Breast epithelium (tissue), 4 donors: ENCODE results near the gene GDF10. TPM values are rescaled to one million over a fixed set of nuclear protein-coding genes. Genes with fewer than 3 reads are reported as not detected.

Source experiments
- DNase-seq, 2 donors: peaks; one replicate each; pipeline ENCODE4 v3.0.0-alpha.2; 2019; ENCODE audit warnings: low spot score in 2 of 2
- H3K27ac ChIP-seq, 2 donors: fragments of 200-600 bp; sonication (generic) in 1 of 2; one replicate each; pipeline ENCODE4 v1.5.1; 2016 to 2019; ENCODE audit warnings: mild to moderate bottlenecking in 1 of 2
- H3K27me3 ChIP-seq, 2 donors: fragments of 200-600 bp; sonication (generic) in 1 of 2; one replicate each; pipeline versions ENCODE4 v1.5.1 to v1.6.0; 2017 to 2019; ENCODE audit warnings: control low read depth in 1 of 2, mild to moderate bottlenecking in 1 of 2
- H3K36me3 ChIP-seq: fragments of 200-600 bp; one replicate; pipeline ENCODE4 v1.5.1; 2019
- H3K4me1 ChIP-seq, 2 donors: fragments of 200-600 bp; sonication (generic); one replicate each; pipeline ENCODE4 v1.5.1; 2016 to 2019; ENCODE audit warnings: control low read depth in 1 of 2
- H3K4me3 ChIP-seq, 3 donors: fragments of 200-600 bp; sonication (generic); 1 replicate in 2 of 3; 2 replicates in 1 of 3; pipeline ENCODE4 v1.5.1; 2016 to 2019; ENCODE audit warnings: mild to moderate bottlenecking in 3 of 3, moderate library complexity in 2 of 3
- H3K9me3 ChIP-seq, 2 donors: fragments of 200-600 bp; sonication (generic) in 1 of 2; one replicate each; pipeline ENCODE4 v1.5.1; 2016 to 2019; ENCODE audit warnings: control low read depth in 1 of 2
- POLR2A ChIP-seq: fragments of 450-650 bp; IDR thresholded peaks from one replicate; pipeline ENCODE4 v1.6.1; 2016; ENCODE audit warnings: antibody characterized with exemption, mild to moderate bottlenecking, moderate library complexity
- POLR2AphosphoS5 ChIP-seq, 3 donors: sonication (generic); formaldehyde crosslinking; IDR thresholded peaks; one replicate each; pipeline ENCODE4 v1.6.1; 2017; ENCODE audit warnings: antibody characterized with exemption in 3 of 3
- intact Hi-C: fragments of 100-400 bp; cut with DNase I; formaldehyde crosslinking; loops from one replicate; pipeline ENCODE4 v1.15.1; 2023; ENCODE audit warnings: low total_unique reads
- total RNA-seq, 3 donors: library from RNA; depleted of rRNA; stranded (reverse); fragments of >200 nt; gene quantifications; one replicate each; pipeline ENCODE4 v1.1.0, GENCODE V29; 2016
- TF ChIP-seq, protein P1 (sequence below), 3 donors: fragments of 450-650 bp; IDR thresholded peaks; one replicate each; pipeline ENCODE4 v1.5.1; 2016 to 2017; ENCODE audit warnings: antibody characterized with exemption in 3 of 3, mild to moderate bottlenecking in 3 of 3, moderate library complexity in 3 of 3

GDF10 gene
- total RNA-seq, 3 donors from 2014 or later: 2.0 to 12.3 (median 2.0) TPM

DNA sequence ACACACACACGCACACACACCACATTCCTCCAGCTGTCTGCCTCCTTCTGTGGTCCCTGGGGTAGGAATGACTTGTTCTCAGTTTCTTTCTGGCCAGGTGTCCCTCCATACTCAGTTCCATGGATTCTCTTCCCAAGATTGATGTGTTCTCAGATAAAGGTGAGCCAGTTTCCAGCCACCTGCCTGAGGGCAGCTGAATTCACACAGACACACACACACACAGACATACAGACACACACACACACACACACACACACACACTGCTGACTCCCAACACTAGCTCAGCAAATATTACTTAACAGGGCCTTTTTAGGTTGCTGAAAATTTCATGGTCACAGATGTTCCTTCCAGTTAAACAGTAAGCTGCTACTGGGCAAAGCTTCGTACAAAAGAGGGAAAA lies 45.4 kb upstream of the GDF10 start:
- no peak for TF ChIP-seq POLR2AphosphoS5 (IDR thresholded peaks at IDR 0.05)
- TF ChIP-seq, protein P1, sequence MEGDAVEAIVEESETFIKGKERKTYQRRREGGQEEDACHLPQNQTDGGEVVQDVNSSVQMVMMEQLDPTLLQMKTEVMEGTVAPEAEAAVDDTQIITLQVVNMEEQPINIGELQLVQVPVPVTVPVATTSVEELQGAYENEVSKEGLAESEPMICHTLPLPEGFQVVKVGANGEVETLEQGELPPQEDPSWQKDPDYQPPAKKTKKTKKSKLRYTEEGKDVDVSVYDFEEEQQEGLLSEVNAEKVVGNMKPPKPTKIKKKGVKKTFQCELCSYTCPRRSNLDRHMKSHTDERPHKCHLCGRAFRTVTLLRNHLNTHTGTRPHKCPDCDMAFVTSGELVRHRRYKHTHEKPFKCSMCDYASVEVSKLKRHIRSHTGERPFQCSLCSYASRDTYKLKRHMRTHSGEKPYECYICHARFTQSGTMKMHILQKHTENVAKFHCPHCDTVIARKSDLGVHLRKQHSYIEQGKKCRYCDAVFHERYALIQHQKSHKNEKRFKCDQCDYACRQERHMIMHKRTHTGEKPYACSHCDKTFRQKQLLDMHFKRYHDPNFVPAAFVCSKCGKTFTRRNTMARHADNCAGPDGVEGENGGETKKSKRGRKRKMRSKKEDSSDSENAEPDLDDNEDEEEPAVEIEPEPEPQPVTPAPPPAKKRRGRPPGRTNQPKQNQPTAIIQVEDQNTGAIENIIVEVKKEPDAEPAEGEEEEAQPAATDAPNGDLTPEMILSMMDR (IDR thresholded peaks at IDR 0.05): no peak
- no peak for TF ChIP-seq POLR2A
- no peak overlapping the region for H3K27ac ChIP-seq
- no peaks in the 10 kb centered on the region for H3K27me3 ChIP-seq
- H3K36me3 ChIP-seq: no peaks in the 10 kb centered on the region
- intact Hi-C loops: no loop called here
- peak in 1 of 2 donors; percentile 17 for DNase-seq
- no peak overlapping the region for H3K4me3 ChIP-seq
- H3K4me1 ChIP-seq: no peaks in the 10 kb centered on the region
- H3K9me3 ChIP-seq: no peaks in the 10 kb centered on the region

DNA sequence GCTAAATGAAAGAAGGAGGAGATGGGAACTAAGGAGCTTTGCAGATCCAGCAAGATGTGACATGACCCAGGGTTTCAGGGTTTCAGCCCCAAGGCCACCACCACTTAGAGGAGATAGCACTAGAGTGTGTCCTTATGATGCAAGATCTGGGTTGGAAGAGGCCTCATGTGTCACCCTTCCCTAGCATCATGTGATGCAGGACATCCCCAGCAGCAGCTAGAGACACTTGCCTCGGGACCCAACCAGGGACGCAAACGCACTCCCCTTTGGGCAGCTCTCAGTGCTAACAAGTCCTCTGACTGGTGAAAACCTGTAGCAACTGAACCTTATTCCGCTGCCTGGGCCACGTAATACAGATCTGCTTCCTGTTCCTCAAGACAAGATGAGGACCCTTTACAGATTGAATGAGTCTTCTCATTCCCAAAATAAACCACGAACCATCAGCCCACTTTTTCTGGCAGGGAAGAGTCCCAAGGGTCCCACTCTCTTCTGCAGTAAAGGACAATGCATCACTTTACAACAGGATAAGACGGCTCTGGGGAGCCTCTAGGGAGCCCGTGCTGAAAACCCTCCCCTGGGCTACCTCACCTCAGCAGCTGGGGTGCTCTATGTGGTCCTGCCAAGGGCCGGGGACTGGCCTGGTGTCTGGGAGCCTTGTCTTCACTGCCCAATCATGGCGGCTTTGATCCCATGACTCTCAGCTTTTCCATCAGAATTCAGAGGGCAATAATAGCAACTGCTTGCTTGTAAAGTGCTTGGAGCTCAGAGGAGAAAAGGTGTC lies 44.8 kb upstream of the GDF10 start:
- H3K4me1 ChIP-seq: no peaks in the 10 kb centered on the region
- H3K4me3 ChIP-seq: no peak overlapping the region
- no peak overlapping the region for H3K27ac ChIP-seq
- H3K36me3 ChIP-seq: no peaks in the 10 kb centered on the region
- no peaks in the 10 kb centered on the region for H3K9me3 ChIP-seq
- no peaks in the 10 kb centered on the region for H3K27me3 ChIP-seq
- TF ChIP-seq, protein P1 (IDR thresholded peaks at IDR 0.05): no peak
- TF ChIP-seq POLR2AphosphoS5 (IDR thresholded peaks at IDR 0.05): no peak
- no peak for TF ChIP-seq POLR2A
- DNase-seq: peak in 1 of 2 donors; percentile 3
- intact Hi-C loops: no loop called here

DNA sequence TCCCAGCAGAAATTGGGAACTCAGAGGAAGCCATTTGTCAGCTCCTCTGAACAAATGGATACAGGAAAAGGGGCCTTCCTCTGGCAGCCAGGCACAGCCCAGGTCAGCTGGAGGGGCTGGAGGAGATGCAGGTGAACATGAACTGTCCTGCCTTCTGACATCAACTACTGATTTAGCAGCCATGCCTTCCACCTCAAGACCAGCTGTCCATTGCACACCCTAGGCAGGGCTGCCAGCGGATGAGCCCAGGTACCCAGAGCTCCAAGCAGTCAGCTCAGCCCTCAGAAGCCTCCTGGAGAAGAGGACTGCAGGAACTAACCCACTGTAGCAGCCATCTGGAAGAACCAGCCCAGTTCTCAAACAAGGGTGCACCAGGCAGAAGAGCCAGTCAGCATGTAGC lies 44.1 kb upstream of the GDF10 start:
- Histone ChIP-seq H3K27ac (no peak overlapping the region), H3K36me3 (no peaks in the 10 kb centered on the region), H3K27me3 (no peaks in the 10 kb centered on the region), H3K4me1 (no peaks in the 10 kb centered on the region), H3K4me3 (no peak overlapping the region), H3K9me3 (no peaks in the 10 kb centered on the region)
- intact Hi-C loops: no loop called here
- DNase-seq: no peak
- no peak for TF ChIP-seq POLR2AphosphoS5 (IDR thresholded peaks at IDR 0.05)
- TF ChIP-seq, protein P1 (IDR thresholded peaks at IDR 0.05): no peak

DNA sequence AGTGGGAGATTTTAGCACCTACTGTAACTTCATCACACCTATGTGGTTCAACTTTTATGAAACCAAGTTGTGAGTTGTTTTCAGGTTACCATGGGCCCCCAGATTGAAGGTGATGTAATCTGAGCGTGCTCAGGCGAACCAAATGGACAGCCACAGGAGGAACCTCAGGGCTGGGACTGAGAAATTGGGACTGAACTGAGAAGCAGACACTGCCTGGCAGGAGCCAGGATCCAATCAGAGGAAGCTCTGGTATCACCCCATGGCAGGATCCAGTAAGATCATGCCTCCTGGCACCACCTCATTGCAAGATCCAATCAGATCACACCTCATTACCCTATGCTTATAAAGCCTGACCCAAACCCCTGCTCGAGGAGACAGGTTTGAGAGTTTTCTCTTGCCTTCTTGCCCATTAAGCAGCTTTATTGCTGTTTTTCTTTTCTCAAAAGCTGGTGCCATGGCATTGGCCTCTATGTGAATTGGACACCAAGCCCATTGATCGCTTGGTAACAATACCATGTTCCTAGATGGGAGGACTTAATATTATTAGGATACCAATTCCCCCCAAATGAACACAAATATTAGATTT lies 43.2 kb upstream of the GDF10 start:
- TF ChIP-seq, protein P1 (IDR thresholded peaks at IDR 0.05): no peak
- no peak for TF ChIP-seq POLR2A
- TF ChIP-seq POLR2AphosphoS5 (IDR thresholded peaks at IDR 0.05): no peak
- no peaks in the 10 kb centered on the region for H3K9me3 ChIP-seq
- no peaks in the 10 kb centered on the region for H3K4me1 ChIP-seq
- H3K36me3 ChIP-seq: no peaks in the 10 kb centered on the region
- no peaks in the 10 kb centered on the region for H3K27me3 ChIP-seq
- H3K4me3 ChIP-seq: no peak overlapping the region
- no peak overlapping the region for H3K27ac ChIP-seq
- intact Hi-C loops: no loop called here
- DNase-seq: peak in 1 of 2 donors; percentile 2

DNA sequence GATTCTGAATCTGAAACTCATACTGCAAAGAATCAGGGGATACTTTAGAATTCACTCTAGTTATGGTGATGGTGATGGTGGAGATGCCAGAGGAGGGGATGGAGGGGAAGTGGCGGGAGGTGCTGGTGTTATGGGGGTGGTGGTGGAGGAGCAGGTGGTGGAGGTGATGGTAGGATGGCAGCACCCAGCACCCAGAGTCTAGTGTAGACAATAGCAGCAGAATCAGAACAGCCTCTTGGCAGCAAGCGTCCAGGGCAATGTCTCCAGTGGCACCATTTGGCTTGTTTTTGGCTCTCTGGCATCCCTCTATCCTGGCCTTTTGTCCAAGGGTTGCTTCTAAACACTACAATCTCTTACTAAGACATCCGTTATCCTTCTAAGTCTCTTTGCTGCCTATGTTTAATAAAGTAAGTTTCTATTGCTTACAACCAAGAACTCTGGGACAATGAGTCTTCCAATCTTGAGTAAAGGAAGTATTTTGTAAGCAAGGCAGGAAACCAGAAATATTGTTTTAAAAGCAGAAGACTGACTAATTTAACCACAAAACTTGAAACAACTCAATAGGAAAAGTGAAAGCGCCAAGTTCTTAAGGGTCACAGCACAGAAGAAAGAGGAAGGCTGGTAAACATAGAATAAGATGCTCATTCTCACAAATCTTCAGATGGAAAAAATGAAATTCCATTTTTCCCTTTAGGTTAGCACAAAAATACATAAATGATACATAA lies 42.4 kb upstream of the GDF10 start:
- Histone ChIP-seq H3K4me1 (no peaks in the 10 kb centered on the region), H3K4me3 (no peak overlapping the region), H3K27ac (no peak overlapping the region), H3K27me3 (no peaks in the 10 kb centered on the region), H3K9me3 (no peaks in the 10 kb centered on the region), H3K36me3 (no peaks in the 10 kb centered on the region)
- intact Hi-C loops: no loop called here
- peak in 1 of 2 donors; percentile 2 for DNase-seq
- TF ChIP-seq, protein P1 (IDR thresholded peaks at IDR 0.05): no peak
- TF ChIP-seq POLR2AphosphoS5 (IDR thresholded peaks at IDR 0.05): no peak
- no peak for TF ChIP-seq POLR2A
